Liver (tissue), 9 donors: ENCODE data around the gene SH3PXD2A. TPM values are rescaled to one million over a fixed set of nuclear protein-coding genes. Genes with fewer than 3 reads are reported as not detected.

Experiments
- DNase-seq: peaks from one replicate; pipeline ENCODE4 v3.0.0-alpha.2; 2017; ENCODE audit warnings: low spot score
- H3K27ac ChIP-seq, 2 donors: one replicate each; pipeline ENCODE4 v1.7.0; 2013; ENCODE audit warnings: inconsistent platforms in 2 of 2, low read length in 2 of 2, control low read depth in 1 of 2, low read depth in 1 of 2, mild to moderate bottlenecking in 1 of 2
- H3K27me3 ChIP-seq, 4 donors: one replicate each; pipeline versions ENCODE4 v1.6.1 to v1.7.0; 2013; ENCODE audit warnings: low read length in 3 of 4, inconsistent platforms in 1 of 4, mild to moderate bottlenecking in 1 of 4, moderate library complexity in 1 of 4; ENCODE audit not compliant: control insufficient read depth in 4 of 4, insufficient read depth in 4 of 4
- H3K36me3 ChIP-seq, 4 donors: one replicate each; pipeline versions ENCODE4 v1.6.1 to v1.7.0; 2013; ENCODE audit warnings: low read length in 3 of 4, mild to moderate bottlenecking in 3 of 4, low read depth in 1 of 4, moderate library complexity in 1 of 4; ENCODE audit not compliant: control insufficient read depth in 4 of 4, insufficient read depth in 3 of 4
- H3K4me1 ChIP-seq, 4 donors: one replicate each; pipeline versions ENCODE4 v1.6.1 to v1.7.0; 2013; ENCODE audit warnings: low read length in 3 of 4, mild to moderate bottlenecking in 3 of 4, moderate library complexity in 1 of 4; ENCODE audit not compliant: control insufficient read depth in 4 of 4, insufficient read depth in 4 of 4
- H3K4me3 ChIP-seq, 3 donors: one replicate each; pipeline versions ENCODE4 v1.6.1 to v1.7.0; 2013; ENCODE audit warnings: low read length in 3 of 3, control low read depth in 1 of 3, low read depth in 1 of 3, mild to moderate bottlenecking in 1 of 3
- H3K9ac ChIP-seq, 2 donors: one replicate each; pipeline ENCODE4 v1.7.0; 2013; ENCODE audit warnings: low read length in 2 of 2, mild to moderate bottlenecking in 2 of 2, moderate library complexity in 2 of 2, control low read depth in 1 of 2, low read depth in 1 of 2
- H3K9me3 ChIP-seq, 4 donors: one replicate each; pipeline versions ENCODE4 v1.6.1 to v1.7.0; 2013; ENCODE audit warnings: low read length in 3 of 4; ENCODE audit not compliant: control insufficient read depth in 4 of 4
- ATF3 ChIP-seq: IDR thresholded peaks from 2 replicates; pipeline ENCODE4 v1.6.1; 2016; ENCODE audit warnings: antibody characterized with exemption
- EGR1 ChIP-seq, 2 donors: IDR thresholded peaks; 2 replicates each; pipeline ENCODE4 v1.6.1; 2016 to 2018; ENCODE audit warnings: antibody characterized with exemption in 2 of 2, low read depth in 2 of 2
- FOXA1 ChIP-seq: IDR thresholded peaks from 2 replicates; pipeline ENCODE4 v1.6.1; 2016; ENCODE audit warnings: antibody characterized with exemption
- FOXA2 ChIP-seq: IDR thresholded peaks from 2 replicates; pipeline ENCODE4 v1.6.1; 2016; ENCODE audit warnings: antibody characterized with exemption
- GABPA ChIP-seq, 2 donors: IDR thresholded peaks in 1 of 2; conservative IDR thresholded peaks in 1 of 2; 2 replicates each; pipeline ENCODE4 v1.6.1; 2016; ENCODE audit warnings: antibody characterized with exemption in 2 of 2, mild to moderate bottlenecking in 1 of 2, moderate library complexity in 1 of 2
- HNF4A ChIP-seq, 2 donors: conservative IDR thresholded peaks; 2 replicates each; pipeline ENCODE4 v1.6.1; 2016; ENCODE audit warnings: antibody characterized with exemption in 2 of 2, mild to moderate bottlenecking in 2 of 2
- HNF4G ChIP-seq: IDR thresholded peaks from 2 replicates; pipeline ENCODE4 v1.6.1; 2016; ENCODE audit warnings: antibody characterized with exemption
- JUND ChIP-seq, 2 donors: IDR thresholded peaks; 2 replicates each; pipeline ENCODE4 v1.6.1; 2016; ENCODE audit warnings: antibody characterized with exemption in 2 of 2
- MAX ChIP-seq: IDR thresholded peaks from 2 replicates; pipeline ENCODE4 v1.6.1; 2016; ENCODE audit warnings: antibody characterized with exemption
- NR2F2 ChIP-seq: IDR thresholded peaks from 2 replicates; pipeline ENCODE4 v1.6.1; 2016; ENCODE audit warnings: antibody characterized with exemption
- REST ChIP-seq: IDR thresholded peaks from 2 replicates; pipeline ENCODE4 v1.6.1; 2016; ENCODE audit warnings: antibody characterized with exemption, mild to moderate bottlenecking
- RXRA ChIP-seq, 2 donors: IDR thresholded peaks; 2 replicates each; pipeline ENCODE4 v1.6.1; 2017 to 2018; ENCODE audit warnings: antibody characterized with exemption in 2 of 2, mild to moderate bottlenecking in 1 of 2
- SP1 ChIP-seq: IDR thresholded peaks from 2 replicates; pipeline ENCODE4 v1.6.1; 2018; ENCODE audit warnings: antibody characterized with exemption, mild to moderate bottlenecking
- TAF1 ChIP-seq: conservative IDR thresholded peaks from 2 replicates; pipeline ENCODE4 v1.6.1; 2016; ENCODE audit warnings: antibody characterized with exemption, mild to moderate bottlenecking
- YY1 ChIP-seq: IDR thresholded peaks from 2 replicates; pipeline ENCODE4 v1.6.1; 2016; ENCODE audit warnings: antibody characterized with exemption, mild to moderate bottlenecking
- WGBS: extraction: QIAGEN DNeasy Blood & Tissue Kit; methylation state at CpG from one replicate; pipeline ENCODE4 v1.1.7; 2013; 5-methylcytosine and 5-hydroxymethylcytosine counted together
- polyA plus RNA-seq, 2 donors: library from polyadenylated mRNA; stranded (reverse) in 1 of 2; unstranded in 1 of 2; fragments of 200-250 nt in 1 of 2; fragments of >200 nt in 1 of 2; fragmentation: Nextera tagmentation in 1 of 2; extraction: Ambion mirVana in 1 of 2; gene quantifications; one replicate each; pipeline versions ENCODE4 v1.2.1 to v1.2.3, GENCODE V29; 2013 to 2015
- total RNA-seq, 2 donors: library from RNA; depleted of rRNA; stranded (reverse); fragments of >200 nt; gene quantifications; one replicate each; pipeline ENCODE4 v1.2.3, GENCODE V29; 2014
- TF ChIP-seq, protein P1 (sequence below): IDR thresholded peaks from 2 replicates; pipeline ENCODE4 v1.6.1; 2016; ENCODE audit warnings: antibody characterized with exemption
- TF ChIP-seq, protein P2 (sequence below): fragments of 150-350 bp; IDR thresholded peaks from 2 replicates; pipeline ENCODE4 v1.5.1; 2017; ENCODE audit warnings: improper control_type of control experiment, low read depth, low read length; ENCODE audit not compliant: missing input control
- donor health status: healthy.
- donor health status: healthy.
- donor health status: healthy.
- donor health status: healthy.
- donor health status: healthy.

The SH3PXD2A gene
- total and polyA plus RNA-seq, 4 donors: 0.82 to 5.5 (median 3.9) TPM

DNA sequence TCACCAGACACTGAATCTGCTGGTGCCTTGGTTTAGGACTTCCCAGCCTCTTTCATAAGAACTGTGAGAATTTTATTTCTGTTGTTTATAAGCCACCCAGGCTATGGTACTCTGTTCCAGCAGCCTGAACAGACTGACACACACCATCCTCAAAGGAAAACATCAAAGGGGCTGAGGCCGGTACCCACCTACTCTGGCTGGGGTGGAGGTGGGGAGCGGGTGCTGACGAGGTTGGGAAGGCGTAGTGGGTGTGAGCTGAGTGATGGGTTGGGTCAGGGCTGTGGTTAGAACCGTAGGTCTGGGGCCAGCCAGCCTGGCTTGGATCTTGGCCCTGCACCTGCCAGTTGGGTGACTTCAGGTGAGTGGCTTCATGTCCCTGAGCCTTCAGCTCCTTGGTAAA is 136.3 kb downstream of the SH3PXD2A start (continued):
- TF ChIP-seq, protein P1, sequence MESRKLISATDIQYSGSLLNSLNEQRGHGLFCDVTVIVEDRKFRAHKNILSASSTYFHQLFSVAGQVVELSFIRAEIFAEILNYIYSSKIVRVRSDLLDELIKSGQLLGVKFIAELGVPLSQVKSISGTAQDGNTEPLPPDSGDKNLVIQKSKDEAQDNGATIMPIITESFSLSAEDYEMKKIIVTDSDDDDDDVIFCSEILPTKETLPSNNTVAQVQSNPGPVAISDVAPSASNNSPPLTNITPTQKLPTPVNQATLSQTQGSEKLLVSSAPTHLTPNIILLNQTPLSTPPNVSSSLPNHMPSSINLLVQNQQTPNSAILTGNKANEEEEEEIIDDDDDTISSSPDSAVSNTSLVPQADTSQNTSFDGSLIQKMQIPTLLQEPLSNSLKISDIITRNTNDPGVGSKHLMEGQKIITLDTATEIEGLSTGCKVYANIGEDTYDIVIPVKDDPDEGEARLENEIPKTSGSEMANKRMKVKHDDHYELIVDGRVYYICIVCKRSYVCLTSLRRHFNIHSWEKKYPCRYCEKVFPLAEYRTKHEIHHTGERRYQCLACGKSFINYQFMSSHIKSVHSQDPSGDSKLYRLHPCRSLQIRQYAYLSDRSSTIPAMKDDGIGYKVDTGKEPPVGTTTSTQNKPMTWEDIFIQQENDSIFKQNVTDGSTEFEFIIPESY: no peak
- TF ChIP-seq RXRA (IDR thresholded peaks at IDR 0.05): no peak
- no peak for TF ChIP-seq TAF1
- TF ChIP-seq HNF4A (conservative IDR thresholded peaks at IDR 0.05): no peak
- TF ChIP-seq HNF4G: no peak
- no peak for TF ChIP-seq EGR1 (IDR thresholded peaks at IDR 0.05; ENCODE audit: low read depth in 2 of 2)

- Histone ChIP-seq H3K4me3 (no peak overlapping the region), H3K27ac (no peak overlapping the region), H3K36me3 (peaks cover 0 to 6% (median 2%) of the 10 kb centered on the region in 4 donors), H3K9me3 (no peaks in the 10 kb centered on the region), H3K27me3 (no peaks in the 10 kb centered on the region), H3K9ac (no peak overlapping the region), H3K4me1 (no peaks in the 10 kb centered on the region)
- TF ChIP-seq JUND (IDR thresholded peaks at IDR 0.05) (no peak), HNF4A (conservative IDR thresholded peaks at IDR 0.05) (no peak), REST (no peak), NR2F2 (no peak), EGR1 (IDR thresholded peaks at IDR 0.05; ENCODE audit: low read depth in 2 of 2) (no peak), YY1 (no peak), HNF4G (no peak), SP1 (no peak), FOXA1 (no peak), TAF1 (no peak), MAX (no peak), ATF3 (no peak), FOXA2 (no peak), GABPA (IDR thresholded peaks at IDR 0.05 in 1 of 2, conservative IDR thresholded peaks at IDR 0.05 in 1 of 2) (no peak), RXRA (IDR thresholded peaks at IDR 0.05) (no peak)
- TF ChIP-seq, protein P2, sequence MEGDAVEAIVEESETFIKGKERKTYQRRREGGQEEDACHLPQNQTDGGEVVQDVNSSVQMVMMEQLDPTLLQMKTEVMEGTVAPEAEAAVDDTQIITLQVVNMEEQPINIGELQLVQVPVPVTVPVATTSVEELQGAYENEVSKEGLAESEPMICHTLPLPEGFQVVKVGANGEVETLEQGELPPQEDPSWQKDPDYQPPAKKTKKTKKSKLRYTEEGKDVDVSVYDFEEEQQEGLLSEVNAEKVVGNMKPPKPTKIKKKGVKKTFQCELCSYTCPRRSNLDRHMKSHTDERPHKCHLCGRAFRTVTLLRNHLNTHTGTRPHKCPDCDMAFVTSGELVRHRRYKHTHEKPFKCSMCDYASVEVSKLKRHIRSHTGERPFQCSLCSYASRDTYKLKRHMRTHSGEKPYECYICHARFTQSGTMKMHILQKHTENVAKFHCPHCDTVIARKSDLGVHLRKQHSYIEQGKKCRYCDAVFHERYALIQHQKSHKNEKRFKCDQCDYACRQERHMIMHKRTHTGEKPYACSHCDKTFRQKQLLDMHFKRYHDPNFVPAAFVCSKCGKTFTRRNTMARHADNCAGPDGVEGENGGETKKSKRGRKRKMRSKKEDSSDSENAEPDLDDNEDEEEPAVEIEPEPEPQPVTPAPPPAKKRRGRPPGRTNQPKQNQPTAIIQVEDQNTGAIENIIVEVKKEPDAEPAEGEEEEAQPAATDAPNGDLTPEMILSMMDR: no peak
- TF ChIP-seq, protein P1: no peak
- no peak for DNase-seq
- WGBS: 97% methylated on average over 4 of the region's 4 CpGs
Observed at GRCh38 chr10:103718247-103718620, 137.1 kb downstream of the SH3PXD2A start.
